GM19438 (cell line): ENCODE results near the gene PRKAR1B.

Experiments
- ATAC-seq: cut with Tn5 transposase; IDR thresholded peaks from one replicate; pipeline ENCODE4 v1.9.1; 2021; ENCODE audit warnings: low read depth; ENCODE audit not compliant: unreplicated experiment

Gene PRKAR1B

DNA sequence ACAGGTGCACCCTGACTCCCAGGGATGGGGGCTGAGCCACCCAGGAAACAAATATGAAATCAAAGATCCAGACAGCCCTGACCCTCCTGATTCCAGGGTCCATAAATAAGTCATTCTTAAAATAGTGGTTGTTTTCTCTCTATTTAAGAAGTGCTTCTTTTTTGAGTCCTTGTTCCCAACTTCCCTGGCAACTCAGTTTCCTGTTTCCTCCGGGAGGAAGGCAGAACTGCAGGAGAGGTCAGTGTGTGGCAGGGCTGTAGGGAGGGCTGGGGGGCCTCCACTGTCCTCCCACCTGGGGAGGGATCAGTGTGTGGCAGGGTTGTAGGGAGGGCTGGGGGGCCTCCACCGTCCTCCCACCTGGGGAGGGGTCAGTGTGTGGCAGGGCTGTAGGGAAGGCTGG, 118.7 kb downstream of the PRKAR1B start:
- no peak for ATAC-seq

DNA sequence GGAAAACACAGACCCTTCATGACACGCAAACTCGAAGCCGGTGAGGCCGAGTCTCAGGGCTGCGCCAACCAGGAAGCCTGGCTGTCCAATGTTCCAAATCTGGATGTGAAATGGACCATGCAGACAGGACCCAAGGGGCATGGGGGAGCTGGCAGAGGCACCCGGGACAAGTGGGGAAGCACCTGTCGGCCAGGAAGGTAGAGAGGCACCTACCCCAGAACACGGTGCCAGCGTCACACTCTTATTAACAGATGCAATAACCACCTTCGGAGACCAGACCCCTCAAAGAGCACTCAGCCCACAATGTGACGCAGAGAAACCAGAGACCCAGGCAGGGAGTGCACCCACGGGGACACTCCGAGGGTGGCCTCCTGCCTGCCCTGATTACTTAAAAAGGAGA, 119.1 kb downstream of the PRKAR1B start:
- ATAC-seq, result no peak

DNA sequence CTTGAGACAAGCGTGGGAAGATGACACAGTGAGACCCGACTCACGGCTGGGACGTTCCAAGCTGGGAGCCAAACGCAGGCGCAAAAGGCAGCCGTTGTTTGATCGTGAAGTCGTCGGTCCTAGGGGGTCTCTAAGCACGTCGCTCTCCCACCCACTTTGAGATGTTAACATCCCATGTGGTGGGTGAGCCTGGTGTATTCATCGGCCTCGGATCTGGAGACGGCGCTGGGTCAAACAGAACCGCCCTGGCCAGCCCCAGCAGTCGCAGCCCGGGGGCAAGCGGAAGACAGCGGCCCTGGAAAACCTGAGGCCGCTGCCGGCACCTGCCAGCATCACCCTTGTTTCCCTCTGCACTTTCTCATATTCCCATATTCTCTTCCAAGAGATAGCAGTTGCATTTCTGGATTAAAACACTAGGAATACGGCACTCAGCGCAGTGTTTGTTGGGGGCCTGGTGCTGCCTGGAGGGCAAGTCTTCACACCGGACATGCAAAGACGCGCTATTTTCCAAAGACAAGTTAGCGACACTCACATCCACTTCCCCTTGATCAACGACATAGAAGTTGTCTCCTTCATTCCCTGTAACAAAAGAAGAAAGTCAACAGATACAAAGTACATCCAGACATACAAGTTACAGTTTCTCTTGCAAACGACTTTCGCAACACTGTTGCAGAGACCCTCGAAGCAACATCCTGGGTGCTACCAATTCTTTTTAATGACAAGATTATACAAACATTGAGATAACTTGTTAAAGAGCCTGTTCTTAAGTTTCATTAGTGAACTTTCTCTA, 121.2 kb downstream of the PRKAR1B start:
- ATAC-seq, result no peak

DNA sequence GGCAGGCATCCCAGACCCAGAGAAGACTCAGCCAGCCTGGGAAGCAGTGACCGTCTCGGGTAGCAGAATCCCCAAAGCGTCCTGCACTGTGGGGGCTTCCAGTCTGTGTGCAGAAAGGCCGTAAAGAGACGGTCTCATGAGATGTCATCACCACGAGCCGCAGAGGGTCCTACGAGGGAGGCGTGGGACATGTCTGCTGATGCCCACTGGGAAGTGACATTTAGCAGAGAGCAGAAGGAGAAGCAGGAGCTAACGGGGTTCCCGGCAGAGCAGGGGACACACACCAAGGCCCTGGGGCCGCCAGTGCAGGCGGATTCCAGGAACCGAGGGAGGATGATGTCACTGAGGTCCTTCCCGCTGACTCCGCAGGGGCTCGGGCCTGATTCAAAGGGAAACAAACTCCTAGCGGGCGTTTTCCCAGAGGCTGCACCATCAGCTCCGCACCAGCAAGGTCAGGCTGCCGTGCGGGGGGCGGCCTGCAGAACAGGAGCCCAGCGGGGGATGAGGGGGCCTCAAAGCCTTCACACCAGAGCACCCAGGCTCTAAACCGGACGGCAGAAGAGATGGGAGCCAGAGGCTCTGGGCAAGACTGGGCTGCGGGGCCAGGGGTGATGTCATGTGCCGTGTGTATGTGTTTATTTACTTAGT, 122.1 kb downstream of the PRKAR1B start:
- no peak for ATAC-seq

DNA sequence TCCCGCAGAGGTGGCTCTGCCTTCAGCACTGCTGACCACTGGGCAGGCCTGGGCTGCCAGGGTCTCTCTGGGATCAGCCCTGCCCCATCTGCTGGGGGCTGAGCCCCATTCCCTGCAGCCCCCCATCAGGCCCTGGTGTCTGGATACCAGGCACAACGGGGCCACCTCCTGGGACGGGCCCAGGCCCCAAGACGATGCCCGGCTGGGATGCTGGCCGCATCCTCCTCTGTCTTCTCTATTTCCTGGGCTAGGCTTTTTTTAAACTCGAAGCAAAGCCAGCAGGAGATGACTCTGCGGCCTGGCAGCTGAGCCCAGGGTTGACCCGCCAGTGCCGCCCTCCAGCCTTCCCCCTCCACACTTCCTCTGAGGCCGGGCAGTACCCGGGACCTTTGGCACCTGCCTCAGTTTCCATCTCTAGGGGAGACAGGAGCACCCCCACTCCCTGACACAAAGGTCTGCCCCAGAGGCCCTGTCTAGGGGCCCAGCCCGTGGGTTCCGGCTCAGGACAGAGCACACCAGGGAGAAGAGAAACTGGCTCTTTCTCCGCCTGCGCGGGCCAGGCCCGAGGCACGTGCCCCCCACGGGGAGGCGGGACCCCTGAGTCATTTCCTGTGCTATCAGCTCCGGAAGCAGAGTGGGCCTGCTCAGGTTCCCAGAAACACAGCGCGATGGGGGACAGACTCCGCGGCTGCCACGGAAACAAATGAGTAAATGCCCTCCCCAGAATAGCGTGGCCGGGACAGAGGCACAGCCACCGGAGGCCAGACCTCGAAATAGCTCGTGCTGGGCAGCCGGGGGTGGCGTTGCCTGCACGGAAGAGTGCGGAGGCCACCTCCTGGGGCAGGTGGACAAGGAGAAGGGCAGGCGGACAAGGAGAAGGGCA, 122.8 kb downstream of the PRKAR1B start:
- ATAC-seq, result peak; percentile 74

DNA sequence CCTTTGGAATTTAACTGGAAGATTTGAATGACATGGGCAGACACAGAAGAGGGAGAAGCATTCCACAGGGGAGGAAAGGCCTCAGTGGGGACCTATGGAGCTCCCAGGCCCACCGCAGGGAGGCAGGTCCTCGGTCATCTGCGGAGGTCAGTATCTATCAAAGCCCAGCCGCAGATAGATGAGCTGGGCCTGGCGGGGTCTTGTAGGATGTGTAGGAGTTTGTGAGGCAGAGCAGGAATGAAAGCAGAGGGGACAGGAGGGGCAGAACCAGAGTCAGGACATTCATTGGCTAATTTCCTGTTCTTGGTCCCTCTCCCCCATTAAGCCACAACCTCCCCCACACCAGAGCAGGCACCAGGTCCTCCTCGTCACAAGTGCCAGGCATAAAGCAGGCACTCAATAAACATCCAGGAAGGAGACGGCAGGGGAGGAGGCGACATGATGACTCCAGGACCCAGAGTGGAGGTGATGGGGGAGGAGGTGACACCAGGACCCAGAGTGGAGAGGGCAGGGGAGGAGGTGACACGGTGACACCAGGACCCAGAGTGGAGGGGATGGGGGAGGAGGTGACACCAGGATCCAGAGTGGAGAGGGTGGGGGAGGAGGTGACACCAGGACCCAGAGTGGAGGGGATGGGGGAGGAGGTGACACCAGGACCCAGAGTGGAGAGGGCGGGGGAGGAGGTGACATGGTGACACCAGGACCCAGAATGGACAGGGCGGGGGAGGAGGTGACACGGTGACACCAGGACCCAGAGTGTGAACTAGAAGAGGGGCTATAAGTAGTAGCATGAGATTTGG, 123.7 kb downstream of the PRKAR1B start:
- no peak for ATAC-seq

DNA sequence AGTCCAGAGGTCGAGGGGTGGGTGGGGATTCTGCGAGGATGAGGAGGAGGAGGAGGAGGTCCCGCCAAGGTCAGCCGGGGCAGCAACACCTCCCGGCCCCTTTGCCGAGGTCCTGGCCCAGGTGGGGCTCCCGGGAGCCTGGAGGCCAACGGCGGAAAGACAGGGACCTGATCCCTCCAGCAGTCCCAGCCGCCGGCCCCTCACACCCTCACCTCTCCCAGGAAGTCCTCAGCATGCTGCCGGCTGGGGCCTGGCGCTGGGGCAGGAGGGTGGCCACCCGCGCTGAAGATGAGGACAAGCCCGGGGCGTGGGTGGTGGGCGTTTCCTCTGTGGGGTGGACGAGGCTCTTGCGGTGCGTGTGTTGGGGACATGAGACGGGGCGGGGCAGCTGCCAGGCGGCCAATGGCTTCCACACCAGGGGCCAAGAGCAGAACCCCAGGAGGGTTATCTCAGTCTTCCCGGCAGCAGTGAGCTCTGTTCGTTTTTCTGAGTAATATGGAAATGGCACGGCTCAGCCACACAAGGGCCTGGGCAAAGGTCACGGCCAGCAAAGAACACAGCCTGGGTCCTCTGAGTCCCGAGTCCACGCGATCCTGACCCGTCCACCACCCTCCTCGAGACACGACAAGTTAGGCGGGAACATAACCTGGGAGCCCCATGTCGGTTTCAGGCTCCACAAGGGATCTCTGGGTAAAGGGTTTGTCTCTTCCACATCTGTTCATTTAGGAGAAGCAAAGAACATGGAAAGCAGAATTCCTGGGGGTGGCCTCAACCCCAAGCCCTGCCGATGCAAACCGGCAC, 124.5 kb downstream of the PRKAR1B start:
- no peak for ATAC-seq

DNA sequence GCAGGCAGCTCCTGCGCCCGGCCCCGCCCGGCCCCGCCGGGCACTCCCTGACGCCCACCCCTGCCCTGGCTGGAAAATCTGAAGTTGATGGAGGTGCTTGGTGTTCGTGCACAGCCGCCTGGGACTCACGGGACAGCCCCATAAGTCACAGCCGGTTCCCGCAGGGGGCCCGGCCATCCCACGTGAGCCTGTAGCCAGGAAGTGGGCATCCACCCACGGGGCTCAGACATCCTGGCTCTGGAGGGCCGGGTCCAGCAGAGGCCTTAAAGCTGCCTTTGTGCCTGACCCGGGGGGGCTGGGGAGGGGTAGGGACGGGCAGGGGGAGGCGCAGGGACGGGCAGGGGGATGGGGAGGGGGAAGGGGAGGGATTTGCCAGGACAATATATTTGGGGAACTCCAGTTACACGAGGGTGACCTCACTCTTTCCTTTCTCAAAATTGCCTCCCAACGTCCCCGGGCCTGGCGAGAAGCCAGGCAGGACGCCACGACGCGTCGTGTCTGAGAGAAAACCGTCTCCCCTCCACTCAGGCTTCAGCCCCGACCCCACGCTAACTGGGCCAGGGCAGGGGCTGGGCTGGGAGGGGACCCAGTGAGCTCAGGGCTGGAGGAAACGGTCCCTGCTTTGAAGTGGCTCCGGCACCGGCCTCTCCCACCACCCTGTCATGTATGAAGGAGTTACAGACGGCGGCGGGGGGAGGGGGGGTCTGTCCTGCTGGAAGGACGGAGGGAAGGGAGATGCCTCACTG, 125.3 kb downstream of the PRKAR1B start:
- no peak for ATAC-seq

DNA sequence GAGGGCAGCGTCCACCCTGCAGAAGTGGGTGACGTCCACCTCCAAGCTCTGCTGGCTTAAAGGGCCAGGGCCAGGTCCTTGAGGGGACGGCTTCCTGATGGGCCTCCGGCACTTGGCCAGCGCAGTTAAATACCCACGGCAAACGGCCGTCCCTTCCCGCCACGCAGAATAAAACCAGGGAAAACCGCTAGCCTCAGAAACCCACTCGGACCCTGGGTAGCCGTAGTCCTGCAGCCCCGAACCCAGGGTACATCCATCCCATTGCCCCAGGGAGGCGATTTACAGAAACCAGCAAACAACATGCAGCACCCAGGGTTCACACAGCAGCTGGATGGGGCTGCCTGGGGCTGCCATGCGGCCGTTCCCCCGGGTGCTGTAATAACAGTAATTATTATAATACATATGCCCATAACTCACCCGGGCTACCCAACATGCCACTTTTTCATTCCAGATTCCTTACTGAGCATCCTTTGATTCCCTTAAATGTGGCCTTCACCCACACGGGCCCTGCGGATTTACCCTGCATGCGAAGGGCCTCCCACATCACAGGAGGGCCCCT, 126.0 kb downstream of the PRKAR1B start:
- ATAC-seq, result no peak

DNA sequence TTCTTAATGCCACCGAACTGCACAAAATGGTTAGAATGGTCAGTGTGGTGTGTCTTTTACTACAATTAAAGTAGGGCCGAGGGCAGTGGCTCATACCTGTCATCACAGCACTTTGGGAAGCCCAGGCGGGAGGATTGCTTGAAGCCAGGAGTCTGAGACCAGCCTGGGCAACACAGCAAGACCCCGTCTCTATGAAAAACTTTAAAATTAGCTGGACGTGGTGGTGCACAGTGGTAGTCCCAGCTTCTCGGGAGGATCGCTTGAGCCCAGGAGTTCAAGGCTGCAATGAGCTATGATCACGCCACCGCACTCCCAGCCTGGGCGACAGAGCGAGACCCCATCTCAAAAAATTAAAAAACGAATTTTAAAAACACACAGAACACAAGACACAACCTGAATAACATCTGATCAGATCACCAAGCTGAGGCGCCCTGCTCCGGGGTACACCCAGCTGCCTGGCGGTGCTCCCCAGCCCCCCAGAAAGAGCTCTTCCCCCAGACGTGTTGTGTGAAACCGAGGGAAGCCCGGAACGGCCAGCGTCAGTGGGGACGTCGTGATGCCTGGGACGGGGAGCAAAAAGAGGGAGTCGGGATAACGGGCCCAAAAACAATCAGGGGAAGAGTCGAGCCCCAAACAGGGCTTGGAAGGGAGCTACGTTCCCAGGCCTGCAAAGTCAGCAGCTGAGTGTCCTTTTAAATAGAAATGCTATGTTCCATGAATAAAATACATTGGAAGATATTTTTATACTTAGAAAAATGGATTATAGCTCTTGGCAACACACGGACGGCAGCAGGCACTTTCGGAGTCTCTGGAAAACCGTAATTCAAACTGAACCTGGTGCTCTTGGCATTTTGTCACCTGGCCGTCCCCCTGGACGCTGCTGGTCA, 126.7 kb downstream of the PRKAR1B start:
- ATAC-seq, result no peak

DNA sequence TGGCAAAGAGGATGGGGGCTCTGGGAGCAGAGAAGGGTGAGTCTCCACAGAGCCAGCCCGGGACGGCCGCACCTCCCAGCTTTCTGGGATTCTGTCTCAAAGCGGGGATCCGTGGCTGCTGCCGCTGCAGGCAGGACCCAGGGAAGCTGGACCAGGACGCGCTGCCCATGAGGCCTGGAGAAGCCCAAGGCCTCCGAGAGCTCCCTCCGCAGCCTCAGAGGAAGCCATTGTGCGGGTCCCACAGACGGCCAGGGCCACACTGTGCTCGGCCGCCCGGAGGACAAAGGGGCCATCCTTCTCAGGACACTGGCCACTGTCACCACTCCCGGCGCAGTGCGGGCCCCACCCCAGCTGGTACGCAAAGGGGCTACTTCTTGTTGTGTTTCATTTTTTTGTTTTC, 128.2 kb downstream of the PRKAR1B start:
- ATAC-seq, result no peak

DNA sequence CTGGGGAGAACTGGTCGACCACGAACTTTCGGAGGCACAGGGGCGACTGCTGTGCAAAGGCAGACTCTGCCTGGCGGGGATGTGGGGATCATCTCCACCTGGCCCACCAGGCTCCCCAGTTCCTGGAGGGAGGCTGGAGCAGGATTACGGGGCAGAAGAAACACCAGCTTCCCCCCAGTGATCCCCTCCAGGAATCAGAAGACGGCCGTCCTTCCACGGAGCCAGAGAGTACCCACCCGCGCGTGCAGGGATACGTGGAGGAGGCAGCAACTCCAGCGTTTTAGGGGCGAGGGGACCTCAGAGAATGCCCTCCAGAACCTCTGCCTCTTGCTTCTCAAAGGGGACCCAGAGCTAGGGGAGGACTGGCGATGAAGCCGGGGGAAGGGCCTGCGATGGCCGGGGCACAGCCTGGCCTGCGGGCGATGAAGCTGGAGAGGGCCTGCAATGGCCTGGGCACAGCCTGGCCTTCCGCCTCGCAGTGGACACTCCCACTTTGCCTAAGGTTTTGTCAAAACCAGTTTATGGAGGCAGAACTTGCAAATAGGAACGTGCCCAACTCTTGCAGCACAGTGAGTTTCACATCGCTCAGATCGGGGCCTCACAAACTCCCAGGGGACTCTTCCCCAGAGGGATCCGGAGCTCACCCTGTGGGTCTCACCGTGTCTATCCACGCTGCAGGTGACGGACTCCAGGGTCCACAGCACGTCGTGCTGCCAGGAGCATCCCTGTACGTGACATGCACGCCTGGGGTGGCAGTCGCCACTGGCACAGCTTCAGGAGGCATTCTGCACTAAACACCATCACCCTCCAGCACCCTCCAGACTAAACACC, 129.5 kb downstream of the PRKAR1B start:
- ATAC-seq, result no peak

DNA sequence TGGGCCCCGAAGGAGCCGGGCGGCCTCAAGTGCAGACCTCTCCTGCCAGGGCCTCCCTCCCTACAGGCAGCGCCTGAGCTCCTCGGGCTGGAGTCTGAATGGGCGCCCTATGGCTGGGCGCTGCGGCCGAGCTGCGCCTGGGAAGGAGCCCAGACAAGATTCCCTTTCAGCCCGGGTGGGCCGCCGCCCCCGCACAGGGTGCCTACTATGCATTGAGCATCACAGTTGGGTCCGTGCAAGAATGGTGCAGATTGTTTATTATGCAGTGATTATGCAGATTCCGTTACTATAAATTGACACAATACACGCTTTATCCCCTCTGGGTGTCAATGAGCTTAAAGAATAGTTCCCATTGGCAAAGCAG, 130.3 kb downstream of the PRKAR1B start:
- no peak for ATAC-seq

DNA sequence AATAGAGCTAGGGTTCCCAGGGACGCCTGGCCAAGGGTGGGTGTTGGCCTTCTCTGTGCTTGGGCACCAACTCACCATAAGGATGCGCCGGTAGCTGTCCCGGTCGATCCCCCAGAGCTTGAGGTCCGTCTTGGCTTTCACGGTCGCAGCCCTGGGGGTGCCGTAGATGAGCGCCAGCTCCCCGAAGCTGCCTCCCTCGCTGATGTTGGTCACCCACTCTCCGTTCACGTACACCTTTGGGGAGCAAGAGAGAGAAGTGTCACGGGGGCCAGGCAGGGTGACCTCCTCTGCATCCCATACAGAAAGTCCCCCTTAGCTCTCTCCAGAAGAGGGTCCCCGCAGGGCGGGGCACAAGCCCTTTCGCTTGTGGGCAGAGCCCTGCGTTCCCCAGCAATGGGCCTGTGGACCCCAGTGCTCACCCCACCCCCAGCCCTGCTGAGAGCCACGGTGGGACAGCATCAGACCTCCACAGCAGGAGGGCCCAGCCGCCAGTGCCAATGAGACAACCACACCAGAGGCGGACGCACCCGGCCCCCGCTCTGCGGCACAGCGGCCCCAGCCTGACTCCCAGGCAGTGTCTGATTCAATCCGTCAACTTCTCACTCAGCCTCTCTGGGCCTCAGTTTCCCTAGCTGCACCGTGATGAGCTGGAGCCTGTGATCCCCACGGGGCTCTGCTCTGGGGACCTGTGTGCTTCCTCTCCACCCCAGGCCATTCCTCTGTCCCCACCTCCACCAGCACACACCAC, 130.8 kb downstream of the PRKAR1B start:
- ATAC-seq, result no peak

DNA sequence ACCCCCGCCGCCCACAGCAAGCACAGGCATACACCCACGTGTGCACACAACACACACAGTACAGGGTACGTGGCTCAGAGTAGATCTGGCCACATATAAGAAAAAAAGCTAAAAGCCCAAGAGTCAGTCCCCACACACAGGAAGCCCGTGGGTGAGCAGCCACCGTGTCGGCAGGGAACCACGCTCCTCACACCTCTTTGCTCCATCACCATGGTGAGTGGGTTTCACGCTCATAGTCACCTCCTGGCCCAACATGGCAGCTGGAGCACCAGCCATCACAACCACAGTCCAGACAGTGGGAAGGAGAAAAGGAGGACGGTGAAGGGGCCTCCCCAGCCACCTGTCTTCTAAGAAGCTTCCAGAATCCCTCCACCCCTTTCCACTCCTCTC, 131.5 kb downstream of the PRKAR1B start:
- no peak for ATAC-seq

DNA sequence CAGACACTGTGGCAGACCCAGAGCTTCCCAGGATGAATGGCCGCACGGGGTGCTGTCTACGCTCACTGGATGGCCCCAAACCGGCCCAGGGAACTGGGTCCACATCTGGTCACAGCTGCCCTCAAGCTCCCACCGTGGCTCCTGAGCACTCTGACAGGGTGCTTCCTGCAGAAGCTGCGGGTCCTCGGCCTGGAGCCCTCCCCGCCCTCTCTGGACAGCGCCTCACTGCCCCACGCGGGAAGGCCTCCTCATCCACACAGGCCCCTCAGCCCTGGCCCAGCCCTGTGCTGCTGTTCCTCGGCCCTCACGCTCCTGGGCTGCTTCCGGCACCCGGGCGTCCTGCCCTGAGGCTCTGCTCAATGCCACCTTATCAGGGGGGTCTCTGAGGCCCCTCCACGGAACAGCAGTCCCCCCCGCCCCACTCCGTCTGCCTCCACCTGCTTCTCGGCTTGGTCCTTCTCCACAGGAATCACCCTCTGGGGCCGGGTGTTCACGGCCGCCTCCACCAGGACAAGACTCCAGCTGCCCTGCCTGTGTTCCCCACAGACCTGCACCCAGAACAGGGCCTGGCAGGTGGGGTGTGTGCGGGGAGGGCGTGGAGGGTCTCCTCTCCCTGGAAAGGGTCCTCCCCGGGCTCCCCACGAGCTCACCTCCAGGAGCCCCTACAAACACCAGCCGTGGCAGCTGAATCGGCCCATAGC, 132.0 kb downstream of the PRKAR1B start:
- ATAC-seq, result no peak
